HG02763 (cell line): ENCODE data around the gene FRAS1.
"Not testable (repeated sequence)": the region's sequence is repeated elsewhere in the genome, so short reads cannot be mapped to it uniquely, and the experiment has no call there.

Experiments
- ATAC-seq: cut with Tn5 transposase; IDR thresholded peaks from one replicate; pipeline ENCODE4 v1.9.1; 2021; ENCODE audit warnings: mild to moderate bottlenecking, moderate library complexity; ENCODE audit not compliant: unreplicated experiment

FRAS1 gene

DNA sequence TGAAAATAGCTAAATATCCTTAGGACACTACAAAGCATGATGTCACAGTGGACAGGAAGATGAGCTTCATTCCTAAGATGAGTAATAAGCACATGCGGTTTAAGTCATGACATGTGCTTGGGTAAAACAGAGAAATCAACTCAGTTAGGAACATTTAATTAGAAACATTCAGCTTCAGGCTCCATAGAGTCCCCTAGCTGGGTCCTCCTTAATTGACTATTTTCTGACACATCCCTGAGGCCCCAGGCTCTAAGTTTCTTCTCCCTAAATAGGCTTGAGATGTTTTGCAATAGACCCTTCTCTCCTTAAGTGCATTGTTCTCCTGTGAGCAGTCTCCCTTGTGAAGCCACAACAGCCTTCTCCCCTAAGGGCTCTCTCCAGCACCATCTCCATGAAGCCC is 424.1 kb downstream of the FRAS1 start:
- no peak for ATAC-seq

DNA sequence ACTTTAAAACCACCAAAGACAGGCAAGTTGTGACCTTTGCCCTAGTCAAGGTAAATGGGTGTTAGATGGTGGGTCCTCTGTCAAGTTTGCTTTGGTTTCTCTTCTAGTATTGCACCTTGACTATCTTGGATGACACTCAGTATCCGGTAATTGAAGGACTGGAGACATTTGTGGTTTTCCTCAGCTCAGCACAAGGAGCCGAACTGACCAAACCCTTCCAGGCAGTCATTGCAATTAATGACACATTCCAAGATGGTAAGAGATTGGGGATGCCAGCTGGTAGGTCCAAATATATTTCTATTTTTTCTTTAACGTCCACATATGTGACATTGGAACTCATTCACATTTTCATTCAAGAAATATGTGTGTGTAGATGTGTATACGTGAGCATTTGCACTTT is 425.2 kb downstream of the FRAS1 start:
- no peak for ATAC-seq

DNA sequence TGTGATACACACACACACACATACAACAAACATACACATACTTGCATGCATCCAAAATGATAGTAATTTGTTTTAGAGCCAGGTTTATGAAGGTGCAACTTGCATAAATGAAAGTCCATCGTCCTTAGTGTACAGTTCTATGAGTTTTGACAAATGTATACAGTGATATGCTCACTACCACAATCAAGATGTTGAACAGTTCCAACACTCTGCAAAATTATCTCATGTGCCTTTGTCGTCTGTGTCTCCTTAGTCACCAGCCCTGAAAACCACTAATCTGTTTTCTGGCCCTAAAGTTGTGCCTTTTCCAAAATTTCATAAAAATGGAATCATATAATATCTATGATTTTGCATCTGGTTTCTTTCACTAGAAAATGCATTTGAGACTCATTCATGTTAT is 426.7 kb downstream of the FRAS1 start:
- no peak for ATAC-seq

DNA sequence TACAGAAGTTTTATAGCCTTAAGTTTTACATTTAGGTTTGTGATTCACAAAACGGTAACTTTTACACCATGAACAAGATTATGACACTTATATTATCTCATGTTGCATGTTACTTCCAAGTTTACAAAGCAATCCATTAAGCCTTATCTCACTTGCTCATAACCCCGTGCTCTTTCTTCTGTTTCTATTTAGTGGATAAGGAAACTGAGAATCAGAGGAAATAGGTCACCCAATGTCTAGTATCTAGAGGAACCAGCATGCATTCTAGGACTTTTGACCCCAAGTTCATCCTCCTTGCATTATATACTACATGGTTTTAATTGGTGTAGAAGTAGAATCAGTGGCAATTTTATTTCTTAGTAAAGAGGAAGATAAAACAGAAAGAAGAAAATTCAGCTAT is 427.5 kb downstream of the FRAS1 start:
- no peak for ATAC-seq

DNA sequence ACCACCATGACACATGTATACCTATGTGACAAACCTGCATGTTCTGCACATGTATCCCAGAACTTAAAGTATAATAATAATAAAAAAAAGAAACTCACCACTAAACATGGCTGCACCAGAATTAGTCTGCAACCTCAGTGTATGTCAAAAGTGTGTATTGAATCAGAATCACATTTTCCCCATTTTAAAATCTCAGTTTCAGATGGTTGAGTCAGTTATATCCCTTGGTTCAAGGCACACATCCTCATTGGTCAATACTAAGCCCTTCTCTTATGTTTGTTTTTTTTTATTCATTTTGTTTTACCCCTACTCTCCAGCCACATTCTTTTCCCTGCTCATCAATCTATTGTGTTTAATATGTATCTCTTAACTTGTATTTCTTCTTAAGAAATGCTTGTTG is 436.6 kb downstream of the FRAS1 start:
- ATAC-seq: no peak

GRCh38 chr4:78496021-78496643 is 439.0 kb downstream of the FRAS1 start:
- no peak for ATAC-seq

GRCh38 chr4:78506260-78506659 is 449.1 kb downstream of the FRAS1 start:
- ATAC-seq: not testable (repeated sequence)

- ATAC-seq: no peak
These were observed 451.9 kb downstream of the FRAS1 start for GRCh38 chr4:78509043-78509442.

DNA sequence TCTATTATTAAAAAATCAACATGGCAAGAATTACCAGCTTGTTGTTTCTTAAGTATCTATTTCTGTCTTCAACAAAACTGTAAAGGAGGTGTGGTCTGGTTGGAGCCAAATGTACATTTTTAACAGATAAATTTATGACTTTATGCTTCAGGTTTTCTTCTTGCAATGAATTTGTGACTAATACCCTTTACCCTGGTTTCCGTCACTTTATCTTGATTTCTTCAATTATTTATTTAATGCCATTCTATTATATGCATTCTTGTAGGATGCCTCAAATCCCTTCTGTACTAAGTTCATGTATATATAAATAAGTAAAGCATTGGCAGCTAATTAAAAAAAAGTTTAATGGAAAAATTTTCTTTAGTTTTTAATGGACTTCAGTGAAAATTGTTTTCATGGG is 453.0 kb downstream of the FRAS1 start:
- no peak for ATAC-seq

GRCh38 chr4:78510681-78511080 is 453.6 kb downstream of the FRAS1 start:
- ATAC-seq: no peak

DNA sequence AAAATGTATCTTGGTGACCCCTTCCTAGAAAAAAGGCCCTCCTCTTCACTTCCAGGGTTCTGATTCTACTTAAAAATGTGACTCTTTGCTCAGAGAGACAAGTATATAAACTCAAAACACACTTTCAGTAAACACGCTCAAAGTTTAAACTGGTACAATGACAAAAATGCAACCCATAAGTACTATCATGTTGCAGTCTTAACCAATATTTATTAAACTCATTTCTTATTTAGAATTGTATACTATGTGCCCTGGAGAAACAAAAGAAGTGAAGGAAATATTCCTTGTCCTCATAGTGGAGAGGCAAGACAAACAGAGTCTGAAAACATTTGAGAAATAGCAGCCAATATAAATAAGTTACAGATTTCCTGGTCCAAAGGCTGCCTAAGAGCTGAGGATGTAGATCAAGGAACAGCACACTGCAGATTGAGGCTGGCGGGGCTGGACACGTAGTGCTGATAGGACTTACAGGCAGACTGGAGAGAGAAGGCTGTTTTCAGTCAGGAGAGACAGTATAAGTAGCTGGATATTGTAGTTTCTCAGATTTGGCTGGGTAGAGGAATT is 455.3 kb downstream of the FRAS1 start:
- no peak for ATAC-seq

DNA sequence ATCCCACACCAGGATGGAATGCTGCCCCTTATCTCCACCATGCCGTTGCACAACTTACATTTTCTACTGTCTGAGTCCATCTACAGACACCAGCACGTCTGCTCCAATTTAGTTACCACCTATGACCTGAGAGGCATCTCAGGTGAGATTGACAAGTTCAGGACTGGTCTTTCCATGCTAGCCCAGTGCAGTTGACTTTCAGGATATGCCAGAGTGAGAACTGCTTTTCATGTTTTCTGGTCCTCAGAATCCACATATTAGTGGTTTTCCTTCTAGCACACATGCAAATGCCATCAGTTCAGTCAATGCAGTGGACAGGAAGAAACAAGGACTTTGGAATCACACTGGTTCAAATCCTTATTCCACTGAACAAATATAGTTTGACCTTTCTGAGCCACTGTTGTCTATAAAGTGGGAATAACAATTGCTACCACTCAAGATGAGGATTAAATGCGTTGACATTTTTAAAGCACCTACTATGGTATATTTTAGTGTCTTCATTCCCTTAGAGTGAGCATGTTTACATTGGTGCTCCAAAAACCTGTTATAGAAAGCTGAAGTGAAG is 456.4 kb downstream of the FRAS1 start:
- no peak for ATAC-seq

DNA sequence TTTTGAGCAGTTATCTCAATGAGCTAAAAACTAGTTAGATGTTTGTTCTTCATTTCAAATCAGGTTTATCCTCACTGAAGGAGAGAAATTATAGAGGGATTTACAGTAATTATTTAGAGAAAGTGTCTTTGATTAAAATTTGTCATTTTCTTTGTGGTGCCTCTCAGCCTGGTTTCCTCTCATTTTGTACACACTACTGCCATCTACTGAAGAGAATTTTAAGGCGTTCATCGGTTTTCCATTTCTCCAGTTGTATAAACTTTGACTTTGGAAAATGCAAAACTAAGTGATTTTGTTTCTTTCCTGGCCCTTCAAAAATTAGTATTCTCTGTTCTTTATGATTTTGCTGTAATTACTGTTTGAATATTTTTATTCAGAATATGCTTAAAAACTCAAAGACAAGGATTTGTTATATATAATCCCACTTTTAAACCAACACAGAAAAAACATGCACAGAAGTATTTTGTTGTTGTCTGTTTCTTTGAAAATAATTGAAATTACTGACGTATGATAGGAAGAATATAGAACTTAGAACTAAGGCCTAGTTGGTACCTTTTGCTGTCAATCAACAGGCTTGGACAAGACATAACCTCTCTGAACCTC is 460.0 kb downstream of the FRAS1 start:
- ATAC-seq: no peak

GRCh38 chr4:78518561-78518960 is 461.4 kb downstream of the FRAS1 start:
- no peak for ATAC-seq

GRCh38 chr4:78519962-78520361 is 462.8 kb downstream of the FRAS1 start:
- ATAC-seq: no peak

DNA sequence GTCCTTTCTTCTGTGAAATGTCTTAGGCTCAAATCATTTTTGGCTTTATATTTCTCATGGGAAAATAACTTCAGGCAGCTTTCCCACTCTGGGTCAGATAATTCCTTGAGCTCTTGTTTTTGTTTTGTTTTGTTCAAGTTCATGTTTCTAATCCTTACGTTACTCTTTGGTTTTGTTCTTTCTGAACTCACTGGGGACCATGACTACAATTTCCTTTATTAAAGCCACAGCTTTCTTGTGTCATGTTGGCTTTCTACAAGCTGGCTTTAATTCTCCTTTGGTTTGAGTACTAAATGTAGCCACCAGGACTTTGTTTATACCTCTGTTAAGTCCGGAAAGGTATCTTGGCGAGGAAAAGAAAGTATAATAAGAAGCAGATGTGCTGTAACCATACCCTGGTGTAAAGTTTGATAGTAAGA is 463.7 kb downstream of the FRAS1 start:
- ATAC-seq: no peak

GRCh38 chr4:78524009-78524408 is 466.9 kb downstream of the FRAS1 start:
- ATAC-seq: no peak

- ATAC-seq: no peak
These were observed 468.4 kb downstream of the FRAS1 start for GRCh38 chr4:78525559-78525958.

DNA sequence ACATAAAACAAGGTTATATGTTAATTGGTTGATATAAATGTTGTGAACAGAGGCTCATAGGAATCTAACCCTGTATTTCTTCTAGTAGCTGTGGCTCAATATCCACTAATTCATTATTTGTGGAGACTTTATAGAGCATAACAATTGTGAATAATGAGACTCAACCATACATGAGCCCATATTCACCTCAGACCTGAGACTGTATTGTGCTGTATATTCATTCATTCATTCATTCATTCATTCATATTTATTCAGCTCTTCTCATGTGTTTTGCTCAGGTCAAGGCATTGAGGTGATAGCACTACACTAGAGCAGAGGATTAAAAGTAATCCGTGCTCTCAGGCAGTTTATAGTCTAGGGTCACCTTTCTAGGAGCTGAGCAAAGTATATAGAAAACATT is 470.0 kb downstream of the FRAS1 start:
- ATAC-seq: no peak

DNA sequence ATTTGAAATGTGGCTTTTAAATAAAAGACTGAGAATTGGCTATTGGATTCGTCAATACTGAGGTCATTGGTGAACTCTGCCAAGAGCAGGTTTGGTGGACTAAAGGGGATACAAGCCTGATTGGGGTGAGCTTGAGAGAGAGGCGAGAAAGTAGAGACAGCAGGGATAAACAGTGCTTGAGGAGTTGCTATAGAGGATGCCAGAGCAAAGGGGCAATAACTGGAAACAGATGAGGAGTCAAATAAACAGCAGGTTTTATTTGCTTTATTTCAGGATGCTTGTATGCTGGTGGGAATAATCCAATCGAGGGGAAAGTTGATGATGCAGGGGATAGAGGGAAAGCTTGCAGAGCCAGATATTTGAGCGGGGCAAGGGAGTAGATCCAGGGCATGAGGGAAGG is 470.4 kb downstream of the FRAS1 start:
- ATAC-seq: no peak

DNA sequence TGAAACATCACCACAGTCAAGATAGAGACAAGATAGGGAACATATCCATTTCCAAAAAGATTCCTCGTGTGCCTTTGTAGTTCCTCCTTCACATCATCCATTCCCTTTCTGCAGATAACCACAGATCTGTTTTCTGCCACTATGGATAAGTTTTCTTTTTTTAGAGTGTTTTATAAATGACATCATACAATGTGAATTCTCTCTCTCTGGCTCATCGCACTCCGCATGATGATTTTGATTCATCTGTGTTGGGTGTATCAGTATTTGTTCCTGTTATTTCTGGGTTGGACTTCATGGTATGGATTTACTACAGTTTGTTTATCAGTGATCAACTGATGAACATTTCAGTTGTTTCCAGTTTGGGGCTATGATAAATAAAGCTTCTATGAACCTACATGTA is 471.2 kb downstream of the FRAS1 start:
- ATAC-seq: no peak

DNA sequence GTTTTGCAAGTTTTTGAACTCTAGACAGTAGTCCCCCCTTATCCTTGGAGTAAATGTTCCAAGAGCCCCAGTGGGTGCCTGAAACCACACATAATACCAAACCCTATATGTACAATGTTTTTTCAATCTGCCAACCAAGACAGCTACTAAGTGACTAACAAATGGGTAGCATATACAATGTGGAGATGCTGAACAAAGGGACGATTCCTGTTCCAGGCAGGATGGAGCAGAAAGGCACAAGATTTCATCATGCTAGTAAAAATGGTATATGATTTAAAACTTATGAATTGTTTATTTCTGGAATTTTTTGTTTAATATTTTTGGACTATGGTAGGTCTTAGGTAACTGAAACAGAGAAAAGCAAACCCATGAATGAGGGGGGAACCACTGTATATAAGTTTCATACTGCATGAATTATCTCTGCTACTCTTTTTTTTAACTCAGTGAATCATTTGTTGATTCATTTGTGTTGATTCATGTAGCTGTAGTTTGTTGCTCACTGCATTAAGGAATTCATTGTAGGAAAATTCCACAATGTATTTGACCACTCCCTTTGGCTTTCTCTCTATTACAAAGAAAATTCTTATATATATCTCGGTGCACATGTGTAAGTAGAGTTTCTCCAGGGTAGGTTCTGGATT is 472.6 kb downstream of the FRAS1 start:
- ATAC-seq: no peak
